22Rv1 (cell line): ENCODE data around the gene MTRF1.
A peak's percentile ranks its signal among the peaks of the same experiment; 100 is the strongest.

Experiments used
- H3K27ac ChIP-seq: fragments of 450-650 bp; 2 replicates; pipeline ENCODE4 v1.5.1; 2017
- CTCF ChIP-seq: fragments of 450-650 bp; IDR thresholded peaks from 2 replicates; pipeline ENCODE4 v1.5.1; 2017; ENCODE audit warnings: mild to moderate bottlenecking
- ZFX ChIP-seq: fragments of 450-650 bp; IDR thresholded peaks from 2 replicates; pipeline ENCODE4 v1.6.1; 2017; ENCODE audit warnings: antibody characterized with exemption, borderline replicate concordance

MTRF1 gene

GRCh38 chr13:41232578-41233480 lies 30.5 kb downstream of the MTRF1 start:
- H3K27ac ChIP-seq: no peak overlapping the region
- TF ChIP-seq ZFX: no peak
- TF ChIP-seq CTCF: no peak

GRCh38 chr13:41231786-41232185 lies 31.6 kb downstream of the MTRF1 start:
- peak overlapping the region; percentile 24; the same call in 1 of the 2 replicates for H3K27ac ChIP-seq
- no peak for TF ChIP-seq CTCF
- no peak for TF ChIP-seq ZFX

GRCh38 chr13:41231025-41231677 lies 32.2 kb downstream of the MTRF1 start:
- TF ChIP-seq CTCF (no peak), ZFX (no peak)
- peak overlapping the region; percentile 24; the same call in 1 of the 2 replicates for H3K27ac ChIP-seq

GRCh38 chr13:41229356-41229755 lies 34.0 kb downstream of the MTRF1 start:
- TF ChIP-seq ZFX (no peak), CTCF (no peak)
- H3K27ac ChIP-seq: no peak overlapping the region

- H3K27ac ChIP-seq: no peak overlapping the region
- TF ChIP-seq CTCF: no peak
- no peak for TF ChIP-seq ZFX
Measured at GRCh38 chr13:41224113-41225110, 39.0 kb downstream of the MTRF1 start.

- TF ChIP-seq ZFX (no peak), CTCF (peak; percentile 85)
- H3K27ac ChIP-seq: no peak overlapping the region
Measured at GRCh38 chr13:41222259-41222852, 41.0 kb downstream of the MTRF1 start.
